ENCODE measurements around the gene XKR3. TPM values are rescaled to one million over a fixed set of nuclear protein-coding genes. Genes with fewer than 3 reads are reported as not detected.
A peak's percentile ranks its signal among the peaks of the same experiment; 100 is the strongest.
"Not testable (repeated sequence)": the region's sequence is repeated elsewhere in the genome, so short reads cannot be mapped to it uniquely, and the experiment has no call there.

XKR3 gene
- total RNA-seq (0.17 TPM in 1 of 2 replicates, not detected in the other), polyA plus RNA-seq (not detected in 2 replicates), polyA minus RNA-seq (not detected in 2 replicates)
- total RNA-seq (2013), result not detected

- Histone ChIP-seq H3K4me3 (ENCODE audit: control extremely low read depth in 1 of 5, extremely low read depth in 1 of 5, insufficient read depth in 1 of 5, low read depth in 2 of 5, low read length in 4 of 5) (peak within 1 kb of the TSS in 4 of 5 experiments; percentile 17 to 41 (median 20)), H3K9ac (ENCODE audit: low read length) (no peak within 1 kb of the TSS), H3K9me3 (ENCODE audit: control extremely low read depth in 1 of 3, control insufficient read depth in 2 of 3, insufficient read depth in 1 of 3, low read length in 2 of 3) (no peaks in the 10 kb centered on the region), H3K36me3 (replicated peaks in 1 of 2; ENCODE audit: control extremely low read depth in 1 of 2, control insufficient read depth in 1 of 2, extremely low read depth in 1 of 2, insufficient read depth in 2 of 2, low read length in 1 of 2) (no peaks in the 10 kb centered on the region), H3K4me1 (ENCODE audit: control insufficient read depth in 2 of 2, insufficient read depth in 2 of 2, low read length in 2 of 2) (peaks cover 7 to 14% of the 10 kb centered on the region in 2 donors), H2AFZ (ENCODE audit: insufficient read depth, low read depth, low read length, poor library complexity, severe bottlenecking) (peak within 1 kb of the TSS; percentile 46), H3K4me2 (replicated peaks; ENCODE audit: low read depth, low read length, poor library complexity, severe bottlenecking) (peak within 1 kb of the TSS; percentile 55), H3K27ac (ENCODE audit: low read length in 2 of 2) (no peak within 1 kb of the TSS), H4K20me1 (ENCODE audit: control insufficient read depth, insufficient read depth, low read length, poor library complexity, severe bottlenecking) (no peaks in the 10 kb centered on the region), H3K27me3 (replicated peaks in 1 of 4; ENCODE audit: control extremely low read depth in 1 of 4, control insufficient read depth in 3 of 4, insufficient read depth in 4 of 4, low read length in 3 of 4) (no peaks in the 10 kb centered on the region), H3K79me2 (ENCODE audit: control insufficient read depth, insufficient read depth, low read length) (no peaks in the 10 kb centered on the region)
- POLR2A ChIA-PET, result no interaction called here
- H3K27me3 Mint-ChIP-seq, result no peaks in the 10 kb centered on the region
- CTCF ChIA-PET, result no interaction called here
- 19% methylated on average over 4 of the region's 9 CpGs for WGBS (ENCODE audit: insufficient coverage)
- DNase-seq, result peak; percentile 18
- intact Hi-C loops (cut with micrococcal nuclease), result no loop called here
- ATAC-seq (ENCODE audit: low read depth), result peak; percentile 63
- peak within 1 kb of the TSS; percentile 68 for H3K27ac Mint-ChIP-seq
- no peak for TF ChIP-seq CTCF (IDR thresholded peaks at IDR 0.05)
- TF ChIP-seq EZH2 (IDR thresholded peaks at IDR 0.05; ENCODE audit: borderline replicate concordance, insufficient read depth, low read depth, low read length, poor library complexity, severe bottlenecking), result no peak
- H3K9me3 Mint-ChIP-seq (ENCODE audit: insufficient read depth), result no peaks in the 10 kb centered on the region
- peaks cover 20% of the 10 kb centered on the region for H3K4me1 Mint-ChIP-seq
- H3K4me3 Mint-ChIP-seq, result peak within 1 kb of the TSS; percentile 77
Observed at GRCh38 chr22:16824716-16825687, at the start of gene XKR3. Gene XKR3 (minus strand): TSS chr22:16825411. CDS start chr22:16808073, 17,338 bp downstream.

GRCh38 chr22:16869640-16870039 is 44.4 kb upstream of the XKR3 start:
- H3K27ac ChIP-seq (ENCODE audit: low read length in 2 of 2); POLR2A ChIA-PET; DNase-seq; H3K4me2 ChIP-seq (replicated peaks; ENCODE audit: low read depth, low read length, poor library complexity, severe bottlenecking); H3K4me1 ChIP-seq (ENCODE audit: control insufficient read depth in 2 of 2, insufficient read depth in 2 of 2, low read length in 2 of 2); H3K36me3 ChIP-seq (replicated peaks in 1 of 2; ENCODE audit: control extremely low read depth in 1 of 2, control insufficient read depth in 1 of 2, extremely low read depth in 1 of 2, insufficient read depth in 2 of 2, low read length in 1 of 2); H3K4me3 Mint-ChIP-seq; intact Hi-C loops (cut with micrococcal nuclease); CTCF ChIA-PET; H3K27ac Mint-ChIP-seq; H3K9me3 Mint-ChIP-seq (ENCODE audit: insufficient read depth); H3K4me3 ChIP-seq (ENCODE audit: control extremely low read depth in 1 of 5, extremely low read depth in 1 of 5, insufficient read depth in 1 of 5, low read depth in 2 of 5, low read length in 4 of 5); H3K79me2 ChIP-seq (ENCODE audit: control insufficient read depth, insufficient read depth, low read length); H4K20me1 ChIP-seq (ENCODE audit: control insufficient read depth, insufficient read depth, low read length, poor library complexity, severe bottlenecking); H3K9me3 ChIP-seq (ENCODE audit: control extremely low read depth in 1 of 3, control insufficient read depth in 2 of 3, insufficient read depth in 1 of 3, low read length in 2 of 3); ATAC-seq (ENCODE audit: low read depth); H3K4me1 Mint-ChIP-seq; H2AFZ ChIP-seq (ENCODE audit: insufficient read depth, low read depth, low read length, poor library complexity, severe bottlenecking); H3K27me3 Mint-ChIP-seq; H3K27me3 ChIP-seq (replicated peaks in 1 of 4; ENCODE audit: control extremely low read depth in 1 of 4, control insufficient read depth in 3 of 4, insufficient read depth in 4 of 4, low read length in 3 of 4); H3K9ac ChIP-seq (ENCODE audit: low read length): not testable (repeated sequence)
- 100% methylated on average over 4 of the region's 6 CpGs for WGBS (ENCODE audit: insufficient coverage)

Measured in B cell (primary cell).